Heart right ventricle (tissue), 16 donors: ENCODE results near the gene CAMK1D. TPM values are rescaled to one million over a fixed set of nuclear protein-coding genes. Genes with fewer than 3 reads are reported as not detected.

ENCODE experiments used
- ATAC-seq, 8 donors: fragments of 200-7000 bp; cut with Tn5 transposase; one replicate each; pipeline ENCODE4 v1.9.1; 2020; ENCODE audit warnings: mild to moderate bottlenecking in 8 of 8, moderate library complexity in 8 of 8, moderate number of reproducible peaks in 1 of 8
- DNase-seq, 2 donors: peaks; one replicate each; pipeline ENCODE4 v3.0.0-alpha.2; 2020
- H3K27ac ChIP-seq, 10 donors: fragments of 200-600 bp; sonication (generic) in 2 of 10; one replicate each; pipeline versions ENCODE4 v1.5.0 to v1.8.0; 2020 to 2022; ENCODE audit warnings: mild to moderate bottlenecking in 3 of 10
- H3K27me3 ChIP-seq, 7 donors: fragments of 200-600 bp; one replicate each; pipeline ENCODE4 v1.8.0; 2021 to 2022; ENCODE audit warnings: mild to moderate bottlenecking in 2 of 7
- H3K36me3 ChIP-seq, 9 donors: fragments of 200-600 bp; sonication (generic) in 1 of 9; one replicate each; pipeline versions ENCODE4 v1.5.0 to v1.8.0; 2020 to 2022; ENCODE audit warnings: mild to moderate bottlenecking in 2 of 9
- H3K4me1 ChIP-seq, 9 donors: fragments of 200-600 bp; sonication (generic) in 1 of 9; one replicate each; pipeline versions ENCODE4 v1.5.0 to v1.8.0; 2020 to 2022; ENCODE audit warnings: mild to moderate bottlenecking in 4 of 9
- H3K4me3 ChIP-seq, 10 donors: fragments of 200-600 bp; sonication (generic) in 2 of 10; one replicate each; pipeline versions ENCODE4 v1.5.0 to v1.8.0; 2020 to 2022; ENCODE audit warnings: mild to moderate bottlenecking in 7 of 10, moderate library complexity in 2 of 10
- H3K9me3 ChIP-seq, 11 donors: fragments of 200-600 bp in 10 of 11; sonication (generic) in 2 of 11; one replicate each; pipeline versions ENCODE4 v1.5.0 to v1.8.0; 2013 to 2022; ENCODE audit warnings: mild to moderate bottlenecking in 2 of 11, control low read depth in 1 of 11, moderate library complexity in 1 of 11
- WGBS, 2 donors: extraction: QIAGEN DNeasy Blood & Tissue Kit; methylation state at CpG; one replicate each; pipeline ENCODE4 v1.1.7; 2013; ENCODE audit warnings: inconsistent platforms in 1 of 2; 5-methylcytosine and 5-hydroxymethylcytosine counted together
- intact Hi-C, 10 donors: fragments of 100-400 bp; cut with DNase I; formaldehyde crosslinking; loops; one replicate each; pipeline versions ENCODE4 v1.11.1 to v1.14.2; 2022
- polyA plus RNA-seq, 2 donors: library from polyadenylated mRNA; stranded (reverse); fragments of 200-250 nt; gene quantifications; one replicate each; pipeline ENCODE4 v1.2.3, GENCODE V29; 2013
- total RNA-seq, 10 donors: library from RNA; stranded (reverse); fragmentation: NEBNext Ultra II Directional in 3 of 10; extraction: Animal tissue kit (Norgen Biotek cat#: 25700) in 3 of 10; gene quantifications; one replicate each; pipeline versions ENCODE4 v1.2.1 to v1.2.4, GENCODE V29; 2021 to 2023
- TF ChIP-seq, protein P1 (sequence below), 9 donors: fragments of 200-600 bp; sonication (generic) in 2 of 9; IDR thresholded peaks; one replicate each; pipeline versions ENCODE4 v1.5.0 to v1.8.0; 2021 to 2022; ENCODE audit warnings: antibody characterized with exemption in 9 of 9, mild to moderate bottlenecking in 5 of 9, moderate library complexity in 1 of 9
- donor health status: Arrhythmogenic right ventricular cardiomyopathy.
- donor health status: ischemic (EF 13 %, LVEDD 7.1; RV severe dilation, severe dysfunction).
- donor health status: healthy with polysubstance abuse.
- donor health status: DM: no; HTN: yes; CAD: no.
- donor health status: DM: no; HTN: no; CAD: no.
- donor health status: ischemic (EF 25% LVEDD 6.9; RV normal size, moderate dysfunction).
- donor health status: ischemic (EF 25% LVEDD 5.7; RV mildly dilated, moderate dysfunction).
- donor health status: healthy.
- donor health status: DM: yes; HTN: yes; CAD: no.
- donor health status: Ischemic cardiomyopathy.
- donor health status: ischemic (EF 35%, LVEDD 5.7; RV mildly dilated, moderate dysfunction).
- donor health status: nonischemic (EF 11% LVEDD 7.7; RV severe dilation, severe dysfunction).
- donor health status: DM: yes; HTN: yes; CAD: no.
- donor health status: PGD.
- donor health status: ischemic (EF 29% LVEDD 5.4; RV normal size, mild dysfunction).
- donor health status: nonischemic (EF 23%, LVEDD 6.1; RV moderate dilation, normal function).

Gene CAMK1D
- total and polyA plus RNA-seq, 12 donors: 1.3 to 17.7 (median 2.6) TPM

DNA sequence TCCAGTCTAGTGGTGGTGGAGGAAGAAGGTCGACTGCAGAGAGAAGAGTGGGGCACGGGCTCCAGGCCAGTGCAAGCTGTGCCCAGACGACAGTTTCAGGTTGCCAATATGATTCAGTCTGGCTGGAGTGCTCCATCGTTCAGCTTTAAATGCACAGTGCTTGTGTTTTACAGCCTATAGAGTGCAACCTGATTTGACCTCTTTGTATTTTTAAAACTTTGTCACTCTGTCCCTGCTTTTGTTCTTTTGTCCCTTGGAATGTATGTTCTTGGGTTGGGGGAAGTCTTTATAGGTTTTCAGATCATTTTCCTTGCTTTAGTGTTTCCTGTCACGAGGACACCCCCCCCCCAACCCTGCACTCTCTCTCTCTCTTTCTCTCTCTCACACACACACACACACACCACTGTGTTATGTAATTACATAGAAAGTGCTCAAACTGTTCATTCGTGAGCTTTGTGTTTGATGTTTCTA is 198.0 kb downstream of the CAMK1D start:
- intact Hi-C loops: no loop called here
- no peak for DNase-seq
- H3K4me1 ChIP-seq: peaks cover 0 to 4% (median 0%) of the 10 kb centered on the region in 9 donors
- ATAC-seq: no peak
- 53 to 57% methylated on average over 6 of the region's 6 CpGs for WGBS, 2 donors
- no peak overlapping the region for H3K4me3 ChIP-seq
- H3K27me3 ChIP-seq: no peaks in the 10 kb centered on the region
- H3K36me3 ChIP-seq: no peaks in the 10 kb centered on the region
- H3K27ac ChIP-seq: no peak overlapping the region
- TF ChIP-seq, protein P1, sequence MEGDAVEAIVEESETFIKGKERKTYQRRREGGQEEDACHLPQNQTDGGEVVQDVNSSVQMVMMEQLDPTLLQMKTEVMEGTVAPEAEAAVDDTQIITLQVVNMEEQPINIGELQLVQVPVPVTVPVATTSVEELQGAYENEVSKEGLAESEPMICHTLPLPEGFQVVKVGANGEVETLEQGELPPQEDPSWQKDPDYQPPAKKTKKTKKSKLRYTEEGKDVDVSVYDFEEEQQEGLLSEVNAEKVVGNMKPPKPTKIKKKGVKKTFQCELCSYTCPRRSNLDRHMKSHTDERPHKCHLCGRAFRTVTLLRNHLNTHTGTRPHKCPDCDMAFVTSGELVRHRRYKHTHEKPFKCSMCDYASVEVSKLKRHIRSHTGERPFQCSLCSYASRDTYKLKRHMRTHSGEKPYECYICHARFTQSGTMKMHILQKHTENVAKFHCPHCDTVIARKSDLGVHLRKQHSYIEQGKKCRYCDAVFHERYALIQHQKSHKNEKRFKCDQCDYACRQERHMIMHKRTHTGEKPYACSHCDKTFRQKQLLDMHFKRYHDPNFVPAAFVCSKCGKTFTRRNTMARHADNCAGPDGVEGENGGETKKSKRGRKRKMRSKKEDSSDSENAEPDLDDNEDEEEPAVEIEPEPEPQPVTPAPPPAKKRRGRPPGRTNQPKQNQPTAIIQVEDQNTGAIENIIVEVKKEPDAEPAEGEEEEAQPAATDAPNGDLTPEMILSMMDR (IDR thresholded peaks at IDR 0.05): no peak
- H3K9me3 ChIP-seq: peaks cover 0 to 8% (median 0%) of the 10 kb centered on the region in 11 donors

DNA sequence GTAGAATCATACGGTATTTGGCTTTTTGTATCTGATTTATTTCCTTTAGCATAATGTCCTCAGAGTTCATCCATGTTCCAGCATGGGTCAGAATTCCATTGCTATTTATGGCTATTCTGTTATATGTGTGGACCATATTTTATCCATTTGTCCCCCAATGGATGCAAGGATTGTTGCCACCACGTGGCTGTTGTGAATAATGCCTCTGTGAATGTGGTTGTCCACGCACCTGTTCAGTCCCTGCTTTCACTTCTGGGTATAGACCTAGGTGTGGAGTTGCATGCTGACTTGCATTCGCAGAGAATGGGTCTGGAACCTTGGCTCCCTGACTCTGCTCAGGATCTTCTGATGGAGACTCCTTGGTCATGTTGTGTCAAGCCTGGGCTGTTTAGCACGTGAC is 199.9 kb downstream of the CAMK1D start:
- intact Hi-C loops: no loop called here
- 73 to 79% methylated on average over 5 of the region's 5 CpGs for WGBS, 2 donors

DNA sequence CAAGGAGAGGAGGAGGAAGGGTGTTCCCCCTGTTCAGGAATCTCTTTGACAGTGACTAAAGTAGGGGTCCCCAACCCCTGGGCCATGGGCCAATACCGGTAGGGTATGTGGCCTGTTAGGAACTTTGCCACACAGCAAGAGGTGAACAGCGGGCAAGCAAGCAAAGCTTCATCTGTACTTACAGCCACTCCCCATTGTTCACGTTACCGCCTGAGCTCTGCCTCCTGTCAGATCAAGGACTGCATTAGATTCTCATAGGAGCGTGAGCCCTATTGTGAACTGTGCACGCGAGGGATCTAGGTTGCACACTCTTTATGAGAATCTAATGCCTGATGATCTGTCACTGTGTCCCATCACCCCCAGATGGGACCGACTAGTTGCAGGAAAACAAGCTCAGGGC is 201.6 kb downstream of the CAMK1D start:
- Histone ChIP-seq H3K4me1 (peaks cover 0 to 4% (median 0%) of the 10 kb centered on the region in 9 donors), H3K27ac (no peak overlapping the region), H3K36me3 (peaks cover 0 to 17% (median 0%) of the 10 kb centered on the region in 9 donors), H3K9me3 (no peaks in the 10 kb centered on the region), H3K27me3 (no peaks in the 10 kb centered on the region), H3K4me3 (no peak overlapping the region)
- intact Hi-C loops: no loop called here
- TF ChIP-seq, protein P1 (IDR thresholded peaks at IDR 0.05): no peak
- ATAC-seq (no peak), DNase-seq (no peak)
- 97 to 98% methylated on average over 8 of the region's 8 CpGs for WGBS, 2 donors

More for the DNA sequence above, 199.9 kb downstream of the CAMK1D start:
- peaks cover 0 to 9% (median 0%) of the 10 kb centered on the region in 9 donors for H3K36me3 ChIP-seq
- H3K27ac ChIP-seq: no peak overlapping the region
- H3K27me3 ChIP-seq: no peaks in the 10 kb centered on the region
- ATAC-seq (no peak), DNase-seq (no peak)
- no peak overlapping the region for H3K4me3 ChIP-seq
- H3K9me3 ChIP-seq: peaks cover 0 to 2% (median 0%) of the 10 kb centered on the region in 11 donors
- H3K4me1 ChIP-seq: peaks cover 0 to 4% (median 0%) of the 10 kb centered on the region in 9 donors
- TF ChIP-seq, protein P1 (IDR thresholded peaks at IDR 0.05): no peak

DNA sequence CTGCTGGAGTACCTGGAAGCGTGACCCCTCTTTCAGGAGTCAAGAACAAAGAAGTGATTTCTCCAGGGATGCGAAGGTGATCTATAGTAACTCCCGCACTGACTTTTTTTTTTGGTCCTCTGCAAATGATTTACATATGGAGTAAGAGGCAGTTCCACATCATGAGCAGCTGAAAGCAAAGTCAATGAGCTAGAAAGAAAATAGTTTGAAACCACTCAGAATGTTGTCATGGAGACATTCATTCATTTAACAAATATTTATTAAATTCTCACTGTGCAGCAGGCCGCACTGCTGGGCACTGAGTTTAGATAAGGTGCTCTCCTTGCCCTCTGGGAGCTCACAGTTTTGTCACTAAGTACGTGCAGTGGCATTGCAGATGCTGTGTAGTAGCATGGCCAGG is 206.7 kb downstream of the CAMK1D start:
- WGBS, 2 donors: 73 to 96% methylated on average over 5 of the region's 5 CpGs
- DNase-seq (no peak), ATAC-seq (no peak)
- no peak overlapping the region for H3K27ac ChIP-seq
- no peaks in the 10 kb centered on the region for H3K4me1 ChIP-seq
- H3K9me3 ChIP-seq: no peaks in the 10 kb centered on the region
- peaks cover 0 to 17% (median 0%) of the 10 kb centered on the region in 9 donors for H3K36me3 ChIP-seq
- intact Hi-C loops: no loop called here
- H3K4me3 ChIP-seq: no peak overlapping the region
- TF ChIP-seq, protein P1 (IDR thresholded peaks at IDR 0.05): no peak
- no peaks in the 10 kb centered on the region for H3K27me3 ChIP-seq
